Neural crest cell (in vitro differentiated cells): ENCODE measurements around the gene PUS10. TPM values are rescaled to one million over a fixed set of nuclear protein-coding genes. Genes with fewer than 3 reads are reported as not detected.
"Not testable (repeated sequence)": the region's sequence is repeated elsewhere in the genome, so short reads cannot be mapped to it uniquely, and the experiment has no call there.

ENCODE experiments used
- DNase-seq: peaks from one replicate; pipeline ENCODE4 v3.0.0; 2021; ENCODE audit warnings: low read depth, mixed read lengths, low spot score
- H3K27ac Mint-ChIP-seq: one replicate; pipeline ENCODE4 v1.8.0; 2021; ENCODE audit warnings: mild to moderate bottlenecking, mixed read lengths; ENCODE audit not compliant: unreplicated experiment
- H3K27me3 Mint-ChIP-seq: 2 replicates; pipeline ENCODE4 v1.8.0; 2021; ENCODE audit warnings: low read depth, mild to moderate bottlenecking, mixed read lengths
- H3K36me3 Mint-ChIP-seq: 2 replicates; pipeline ENCODE4 v1.8.0; 2021; ENCODE audit warnings: low read depth, mild to moderate bottlenecking, mixed read lengths
- H3K4me1 Mint-ChIP-seq: 2 replicates; pipeline ENCODE4 v1.8.0; 2021; ENCODE audit warnings: mixed read lengths
- H3K4me3 Mint-ChIP-seq: one replicate; pipeline ENCODE4 v1.8.0; 2021; ENCODE audit warnings: mild to moderate bottlenecking, mixed read lengths
- H3K9me3 Mint-ChIP-seq: 2 replicates; pipeline ENCODE4 v1.8.0; 2021; ENCODE audit warnings: mixed read lengths
- total RNA-seq: library from RNA; stranded (reverse); gene quantifications from 2 replicates; pipeline ENCODE4 v1.2.1, GENCODE V29; 2021
- TF ChIP-seq, protein P1 (sequence below): fragments of 200-600 bp; sonication (generic); conservative IDR thresholded peaks from 2 replicates; pipeline ENCODE4 v1.5.0; 2021; ENCODE audit warnings: antibody characterized with exemption, mild to moderate bottlenecking

PUS10 gene
- total RNA-seq, 1 donor from 2014 or later: 5.0 TPM

DNA sequence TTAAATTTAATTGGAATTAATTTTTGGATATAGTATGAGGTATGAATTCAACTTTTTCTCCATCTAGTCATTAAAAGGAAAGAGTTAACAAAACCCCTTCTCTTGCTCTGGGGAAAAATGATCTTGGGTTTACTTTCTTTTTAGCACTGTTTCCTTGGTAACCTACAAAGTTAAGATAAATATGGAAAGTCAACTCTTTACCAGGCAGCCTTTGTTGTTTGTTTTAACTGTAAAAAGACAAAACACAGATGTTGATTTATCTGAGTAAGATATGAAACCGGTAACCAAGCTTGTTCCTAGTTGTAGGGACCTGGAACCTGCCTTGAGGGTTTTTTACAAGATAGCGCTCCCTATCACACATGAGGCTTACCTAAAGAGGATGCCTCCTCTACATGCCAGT, 37.5 kb upstream of the PUS10 start:
- Mint-ChIP-seq H3K4me1 (no peaks in the 10 kb centered on the region), H3K9me3 (no peaks in the 10 kb centered on the region), H3K36me3 (peaks cover 6% of the 10 kb centered on the region), H3K27ac (no peak overlapping the region), H3K4me3 (no peak overlapping the region), H3K27me3 (no peaks in the 10 kb centered on the region)
- TF ChIP-seq, protein P1, sequence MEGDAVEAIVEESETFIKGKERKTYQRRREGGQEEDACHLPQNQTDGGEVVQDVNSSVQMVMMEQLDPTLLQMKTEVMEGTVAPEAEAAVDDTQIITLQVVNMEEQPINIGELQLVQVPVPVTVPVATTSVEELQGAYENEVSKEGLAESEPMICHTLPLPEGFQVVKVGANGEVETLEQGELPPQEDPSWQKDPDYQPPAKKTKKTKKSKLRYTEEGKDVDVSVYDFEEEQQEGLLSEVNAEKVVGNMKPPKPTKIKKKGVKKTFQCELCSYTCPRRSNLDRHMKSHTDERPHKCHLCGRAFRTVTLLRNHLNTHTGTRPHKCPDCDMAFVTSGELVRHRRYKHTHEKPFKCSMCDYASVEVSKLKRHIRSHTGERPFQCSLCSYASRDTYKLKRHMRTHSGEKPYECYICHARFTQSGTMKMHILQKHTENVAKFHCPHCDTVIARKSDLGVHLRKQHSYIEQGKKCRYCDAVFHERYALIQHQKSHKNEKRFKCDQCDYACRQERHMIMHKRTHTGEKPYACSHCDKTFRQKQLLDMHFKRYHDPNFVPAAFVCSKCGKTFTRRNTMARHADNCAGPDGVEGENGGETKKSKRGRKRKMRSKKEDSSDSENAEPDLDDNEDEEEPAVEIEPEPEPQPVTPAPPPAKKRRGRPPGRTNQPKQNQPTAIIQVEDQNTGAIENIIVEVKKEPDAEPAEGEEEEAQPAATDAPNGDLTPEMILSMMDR: no peak
- DNase-seq: no peak

DNA sequence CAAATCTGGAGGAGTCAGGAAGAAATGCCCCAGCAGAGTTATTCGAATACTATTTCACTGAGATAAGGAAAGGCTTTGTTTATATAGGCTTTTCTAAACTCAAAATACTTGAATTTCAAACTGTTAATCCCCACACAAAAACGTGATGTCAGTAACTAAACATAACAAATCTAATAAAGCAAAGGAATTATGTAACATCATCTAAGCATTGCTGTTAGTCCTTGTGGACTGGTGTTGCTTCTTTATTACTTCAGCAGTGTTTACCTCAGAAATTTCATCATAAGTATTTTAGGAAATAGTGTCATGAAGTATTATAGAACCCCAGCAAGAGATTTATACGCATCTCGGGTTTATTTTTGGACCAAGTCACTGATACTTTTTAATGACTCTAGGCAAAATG, 27.9 kb upstream of the PUS10 start:
- Mint-ChIP-seq H3K4me3 (no peak overlapping the region), H3K27ac (no peak overlapping the region), H3K36me3 (peaks cover 12% of the 10 kb centered on the region), H3K9me3 (no peaks in the 10 kb centered on the region), H3K27me3 (no peaks in the 10 kb centered on the region), H3K4me1 (no peaks in the 10 kb centered on the region)
- no peak for DNase-seq
- TF ChIP-seq, protein P1: no peak

DNA sequence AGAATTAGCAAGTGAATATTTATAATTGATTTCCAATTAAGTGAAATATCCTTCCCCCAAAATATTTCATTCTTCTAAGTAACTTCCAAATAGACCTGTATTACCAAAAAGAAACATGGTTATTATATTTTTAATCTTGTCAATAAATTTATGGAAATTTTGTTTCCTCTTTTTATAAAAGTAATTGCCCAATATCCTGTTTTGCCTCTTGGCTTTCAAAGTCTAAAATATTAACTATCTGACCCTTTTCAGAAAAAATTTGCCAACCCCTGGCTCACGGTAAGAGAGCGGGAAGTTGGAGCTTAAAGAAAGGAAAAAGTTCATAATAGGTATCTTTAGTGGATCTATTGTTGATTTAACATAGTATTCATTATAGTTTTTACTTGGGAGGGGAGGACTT, 27.2 kb upstream of the PUS10 start:
- Mint-ChIP-seq H3K4me1 (no peaks in the 10 kb centered on the region), H3K9me3 (no peaks in the 10 kb centered on the region), H3K27me3 (no peaks in the 10 kb centered on the region), H3K27ac (no peak overlapping the region), H3K36me3 (peaks cover 15% of the 10 kb centered on the region), H3K4me3 (no peak overlapping the region)
- no peak for DNase-seq
- TF ChIP-seq, protein P1: no peak

DNA sequence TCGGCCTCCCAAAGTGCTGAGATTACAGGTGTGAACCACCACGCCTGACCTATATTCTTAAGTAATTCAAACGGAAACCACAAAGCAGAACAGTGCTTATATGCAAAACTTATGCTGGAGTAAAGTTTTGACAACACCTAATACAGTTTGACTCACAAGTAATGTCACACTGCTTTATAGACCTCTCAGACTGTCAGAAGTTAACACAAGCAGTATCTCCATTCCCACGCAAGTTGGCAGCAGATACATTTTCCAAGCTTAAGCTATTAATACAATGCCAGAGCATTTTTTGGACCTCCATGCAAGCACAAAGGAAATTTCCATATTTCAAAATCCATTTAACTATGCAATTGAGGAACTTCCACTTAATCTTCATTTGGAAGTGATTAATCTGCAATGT, 26.6 kb upstream of the PUS10 start:
- H3K4me1 Mint-ChIP-seq: no peaks in the 10 kb centered on the region
- no peaks in the 10 kb centered on the region for H3K9me3 Mint-ChIP-seq
- TF ChIP-seq, protein P1: no peak
- no peaks in the 10 kb centered on the region for H3K27me3 Mint-ChIP-seq
- DNase-seq: no peak
- H3K36me3 Mint-ChIP-seq: peaks cover 19% of the 10 kb centered on the region
- no peak overlapping the region for H3K27ac Mint-ChIP-seq
- H3K4me3 Mint-ChIP-seq: no peak overlapping the region

DNA sequence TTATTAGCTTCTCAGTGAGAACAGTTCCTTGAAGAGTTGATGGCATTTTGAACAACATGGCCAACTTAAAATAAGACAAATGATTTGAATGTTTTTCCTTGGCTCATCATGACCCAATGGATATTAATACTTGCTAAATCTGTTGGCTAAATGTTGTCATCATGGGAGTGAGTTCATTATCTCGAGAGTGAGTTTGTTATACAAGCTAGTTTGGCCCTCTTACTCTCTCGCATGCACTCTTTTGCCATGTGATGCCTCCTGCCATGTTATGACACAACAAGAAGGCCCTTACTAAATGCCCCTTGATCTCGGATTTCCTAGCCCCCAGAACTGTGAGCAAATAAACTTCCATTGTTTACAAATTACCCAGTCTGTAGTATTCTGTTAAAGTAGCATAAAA, 24.8 kb upstream of the PUS10 start:
- H3K27ac Mint-ChIP-seq: no peak overlapping the region
- H3K27me3 Mint-ChIP-seq: no peaks in the 10 kb centered on the region
- no peaks in the 10 kb centered on the region for H3K4me1 Mint-ChIP-seq
- H3K9me3 Mint-ChIP-seq: peaks cover 6% of the 10 kb centered on the region
- H3K36me3 Mint-ChIP-seq: peaks cover 30% of the 10 kb centered on the region
- TF ChIP-seq, protein P1: no peak
- no peak overlapping the region for H3K4me3 Mint-ChIP-seq
- DNase-seq: no peak

DNA sequence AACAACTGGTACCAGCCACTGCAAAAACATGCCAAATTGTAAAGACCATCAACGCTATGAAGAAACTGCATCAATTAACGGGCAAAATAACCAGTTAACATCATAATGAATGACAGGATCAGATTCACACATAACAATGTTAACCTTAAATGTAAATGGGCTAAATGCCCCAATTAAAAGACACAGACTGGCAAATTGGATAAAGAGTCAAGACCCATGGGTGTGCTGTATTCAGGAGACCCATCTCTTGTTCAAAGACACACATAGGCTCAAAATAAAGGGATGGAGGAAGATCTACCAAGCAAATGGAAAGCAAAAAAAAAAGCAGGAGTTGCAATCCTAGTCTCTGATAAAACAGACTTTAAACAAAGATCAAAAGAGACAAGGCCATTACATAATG, 18.6 kb upstream of the PUS10 start:
- not testable (repeated sequence) for H3K4me3 Mint-ChIP-seq, H3K4me1 Mint-ChIP-seq, DNase-seq, H3K27me3 Mint-ChIP-seq, H3K27ac Mint-ChIP-seq
- peaks cover 18% of the 10 kb centered on the region for H3K9me3 Mint-ChIP-seq
- peaks cover 81% of the 10 kb centered on the region for H3K36me3 Mint-ChIP-seq

DNA sequence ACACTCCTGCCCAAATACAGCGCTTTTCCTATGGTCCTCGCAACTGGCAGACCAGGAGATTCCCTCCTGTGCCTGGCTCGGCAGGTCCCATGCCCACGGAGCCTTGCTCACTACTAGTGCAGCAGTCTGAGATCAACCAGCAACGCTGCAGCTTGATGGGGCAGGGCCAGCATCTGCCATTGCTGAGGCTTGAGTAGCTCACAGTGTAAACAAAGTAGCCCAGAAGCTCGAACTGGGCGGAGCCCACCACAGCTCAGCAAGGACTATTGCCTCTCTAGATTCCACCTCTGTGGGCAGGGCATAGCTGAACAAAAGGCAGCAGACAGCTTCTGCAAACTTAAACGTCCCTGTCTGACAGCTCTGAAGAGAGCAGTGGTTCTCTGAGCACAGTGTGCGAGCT, 16.5 kb upstream of the PUS10 start:
- peaks cover 71% of the 10 kb centered on the region for H3K36me3 Mint-ChIP-seq
- H3K4me1 Mint-ChIP-seq, DNase-seq, H3K27ac Mint-ChIP-seq, H3K4me3 Mint-ChIP-seq, H3K27me3 Mint-ChIP-seq: not testable (repeated sequence)
- H3K9me3 Mint-ChIP-seq: peaks cover 18% of the 10 kb centered on the region
